MV-4-11 (cell line): ENCODE data around the gene COL10A1.

ENCODE experiments used
- DNase-seq: peaks from one replicate; lab custom pipeline; 2025; lab: John Stamatoyannopoulos, UW

The COL10A1 gene

DNA sequence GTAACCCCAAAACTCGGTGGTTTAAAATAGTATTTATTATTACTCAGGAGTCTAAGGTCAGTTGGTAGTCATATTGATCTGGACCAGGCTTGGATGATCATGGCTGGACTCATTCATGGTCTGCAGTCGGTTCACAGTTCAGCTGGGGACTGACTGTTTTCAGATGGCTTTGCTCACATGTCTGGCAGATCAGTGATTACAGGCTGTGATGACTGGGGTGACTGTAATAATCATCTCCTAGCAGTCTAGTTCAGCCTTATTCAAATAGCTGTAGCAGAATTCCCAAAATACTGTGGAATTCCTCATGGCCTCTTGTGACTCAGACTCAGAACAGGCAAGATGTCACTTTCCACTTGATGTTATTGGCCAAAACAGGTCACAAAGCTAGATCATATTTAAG is 41.6 kb downstream of the COL10A1 start:
- DNase-seq = no peak

DNA sequence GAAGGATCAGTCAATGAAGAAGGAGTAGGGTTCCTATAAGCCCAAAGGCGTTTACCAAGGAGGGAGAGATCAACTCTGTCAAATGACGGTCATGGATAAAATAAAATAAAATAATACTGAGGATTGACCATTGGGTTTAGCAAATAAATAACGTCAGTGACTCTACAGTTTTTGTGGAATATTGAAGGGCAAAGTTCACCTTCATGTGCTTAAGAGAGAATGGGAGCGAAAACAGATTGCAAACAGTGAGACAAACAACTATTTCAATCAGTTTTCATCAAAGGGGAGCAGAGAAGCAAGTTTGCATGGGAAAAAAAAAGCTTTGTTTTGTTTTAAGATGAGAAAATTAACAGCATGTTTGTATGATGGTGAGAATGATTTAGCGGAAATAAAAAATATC is 42.9 kb downstream of the COL10A1 start:
- no peak for DNase-seq

DNA sequence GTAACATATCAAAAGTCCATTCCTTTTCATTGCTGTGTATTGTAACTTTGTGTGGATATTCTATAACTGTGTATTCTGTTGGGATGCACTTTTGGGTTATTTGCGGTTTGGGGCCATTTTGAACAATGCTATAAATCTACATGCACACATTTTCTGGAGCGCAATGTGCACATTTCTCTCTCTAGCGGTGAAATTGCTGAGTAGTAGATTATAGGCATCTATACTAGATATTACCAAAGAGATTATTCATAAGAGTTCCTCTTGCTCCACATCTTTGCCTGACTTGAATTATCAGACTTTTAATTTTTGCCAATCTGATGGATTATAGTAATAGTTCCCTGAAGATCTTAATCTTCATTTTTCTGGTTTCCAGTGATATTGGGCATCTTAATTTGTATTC is 47.0 kb downstream of the COL10A1 start:
- no peak for DNase-seq

DNA sequence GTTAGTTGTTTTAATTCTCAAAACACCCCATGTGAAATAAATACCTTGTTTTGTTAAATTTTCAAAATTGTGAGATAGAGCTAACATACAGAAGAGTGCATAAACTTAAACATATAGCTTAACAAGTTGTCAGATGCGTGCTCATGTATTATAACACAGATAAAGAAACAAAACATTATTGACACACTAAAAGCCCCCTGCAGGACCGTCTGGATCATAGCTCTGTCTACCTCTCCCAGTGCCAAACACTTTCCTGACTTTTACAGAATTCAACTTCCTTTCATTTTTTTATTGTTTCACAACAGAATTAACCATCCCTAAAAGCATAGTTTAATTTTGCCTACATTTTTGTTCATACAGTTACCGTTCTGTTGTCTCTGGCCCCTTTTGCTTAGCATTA is 47.4 kb downstream of the COL10A1 start:
- DNase-seq = no peak

- no peak for DNase-seq
Observed at GRCh38 chr6:116074732-116075390, 51.1 kb downstream of the COL10A1 start.

DNA sequence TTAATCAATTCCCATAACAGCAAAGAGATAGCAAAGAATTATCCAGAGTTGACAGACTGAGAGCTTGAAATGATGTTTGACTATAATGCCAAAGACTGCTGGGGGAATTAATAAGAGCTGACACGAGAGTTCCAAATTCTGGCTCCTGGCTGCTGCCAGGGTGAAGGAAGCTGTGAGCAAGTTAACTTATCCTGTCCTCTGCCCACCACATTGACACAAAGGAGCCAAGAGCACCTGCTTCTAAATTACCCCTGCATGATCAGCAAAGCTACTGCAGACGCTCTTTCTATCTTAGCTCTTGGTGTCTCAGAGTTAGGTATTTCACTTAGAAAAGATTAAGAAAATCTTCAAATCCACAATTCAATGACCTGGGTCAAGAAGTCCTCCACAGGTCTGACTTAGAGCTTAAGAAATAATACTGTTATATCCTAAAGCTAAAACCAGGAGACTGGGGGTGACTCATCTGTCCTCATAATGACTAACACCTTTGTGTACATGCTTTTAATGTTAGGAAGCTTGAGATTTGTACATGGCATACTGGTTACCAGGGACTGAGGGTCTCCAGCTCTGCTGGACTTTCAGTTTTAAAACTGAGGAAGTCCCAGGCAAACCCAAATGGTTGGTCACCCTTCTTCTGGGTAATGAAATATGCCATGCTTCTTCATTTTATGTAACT is 52.0 kb downstream of the COL10A1 start:
- DNase-seq = no peak

DNA sequence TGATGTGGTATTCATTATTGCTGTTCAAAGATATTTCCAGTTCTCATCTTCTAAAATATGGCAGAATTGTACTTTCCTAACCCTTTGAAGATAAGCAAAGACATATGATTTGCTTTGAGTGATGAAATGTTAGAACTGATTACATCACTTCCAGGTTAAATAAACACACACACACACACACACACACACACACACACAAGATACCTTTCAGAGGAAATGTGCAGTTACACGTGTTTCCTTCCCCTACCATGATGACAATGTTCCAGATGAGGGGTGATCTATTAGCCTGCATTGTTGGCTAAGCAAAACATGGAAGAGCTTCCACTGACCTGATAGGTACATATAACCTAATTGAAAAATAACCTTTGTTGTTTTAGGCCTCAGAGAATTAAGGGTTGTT is 53.6 kb downstream of the COL10A1 start:
- DNase-seq = no peak

DNA sequence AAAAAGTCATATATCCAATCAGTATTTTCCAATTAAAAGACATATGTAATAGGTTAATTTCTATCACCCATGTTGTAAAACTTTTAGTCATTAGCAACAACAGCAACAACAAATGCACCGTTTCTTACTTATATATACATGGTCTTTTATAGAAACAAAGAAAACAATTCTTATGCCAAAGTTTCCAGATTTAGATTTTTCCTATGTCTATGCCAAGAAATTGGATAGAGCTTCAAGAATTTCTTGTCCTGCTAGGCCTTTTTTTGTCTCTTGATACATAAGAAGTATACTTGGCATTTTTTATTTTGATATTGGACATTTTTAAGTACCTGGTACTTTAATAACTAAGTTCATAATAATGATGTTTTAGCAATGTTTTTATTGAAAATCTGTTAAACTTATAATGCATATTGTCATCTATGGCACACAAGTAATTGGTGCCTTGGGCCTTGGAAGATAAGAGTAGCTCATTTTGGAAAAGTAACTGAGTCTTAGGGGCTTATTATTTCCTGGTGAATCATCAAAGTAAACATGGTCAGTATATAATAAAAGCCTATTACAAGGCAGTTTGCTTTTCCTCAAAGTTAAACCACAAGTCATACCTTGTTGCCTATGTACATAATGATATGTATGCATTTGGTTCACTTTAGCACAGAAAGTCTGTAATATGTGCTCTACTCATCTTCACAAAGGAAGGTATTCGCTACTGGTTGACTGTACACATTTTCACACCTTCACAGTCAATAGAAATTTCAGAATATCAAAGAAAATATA is 55.1 kb downstream of the COL10A1 start:
- DNase-seq = no peak

DNA sequence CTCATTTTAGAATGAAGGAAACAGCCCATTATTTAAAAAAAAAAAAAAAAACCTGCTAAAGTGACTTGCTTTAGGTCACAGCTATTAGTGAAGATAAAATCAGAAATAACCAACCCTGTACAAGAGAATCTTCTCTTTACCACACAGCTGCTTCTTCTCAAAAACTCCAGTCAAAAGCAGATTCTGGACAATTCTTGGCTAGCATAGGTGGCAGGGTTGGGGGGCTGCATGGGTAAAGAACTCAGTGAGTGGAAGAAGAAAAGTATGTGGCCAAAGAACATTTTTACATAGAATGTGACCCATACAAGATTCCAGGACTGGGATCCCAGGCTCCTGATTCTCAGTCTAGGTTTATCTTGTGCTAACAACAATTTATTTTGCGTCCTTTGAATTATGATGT is 55.8 kb downstream of the COL10A1 start:
- DNase-seq = no peak
